Mesothelial cell of epicardium (in vitro differentiated cells): ENCODE data around the gene PLAGL2. TPM values are rescaled to one million over a fixed set of nuclear protein-coding genes. Genes with fewer than 3 reads are reported as not detected.
"Not testable (repeated sequence)": the region's sequence is repeated elsewhere in the genome, so short reads cannot be mapped to it uniquely, and the experiment has no call there.

ENCODE experiments used
- DNase-seq, 2 experiments: peaks; one replicate each; pipeline ENCODE4 v3.0.0; 2021; ENCODE audit warnings: low spot score in 2 of 2; ENCODE audit not compliant: unreplicated experiment in 2 of 2
- H3K27ac Mint-ChIP-seq: 2 replicates; pipeline ENCODE4 v1.8.0; 2021; ENCODE audit warnings: mixed read lengths
- H3K27me3 Mint-ChIP-seq: 2 replicates; pipeline ENCODE4 v1.8.0; 2021; ENCODE audit warnings: low read depth, mixed read lengths
- H3K36me3 Mint-ChIP-seq: 2 replicates; pipeline ENCODE4 v1.8.0; 2021; ENCODE audit warnings: mixed read lengths
- H3K4me1 Mint-ChIP-seq: 2 replicates; pipeline ENCODE4 v1.8.0; 2021; ENCODE audit warnings: mixed read lengths
- H3K4me3 Mint-ChIP-seq: 2 replicates; pipeline ENCODE4 v1.8.0; 2021; ENCODE audit warnings: mild to moderate bottlenecking, moderate library complexity, mixed read lengths
- H3K9me3 Mint-ChIP-seq: 2 replicates; pipeline ENCODE4 v1.8.0; 2021; ENCODE audit warnings: mixed read lengths
- CTCF ChIP-seq: fragments of 200-600 bp; sonication (generic); IDR thresholded peaks from one replicate; pipeline ENCODE4 v1.5.0; 2021; ENCODE audit warnings: antibody characterized with exemption; ENCODE audit not compliant: unreplicated experiment
- total RNA-seq: library from RNA; stranded (reverse); gene quantifications from 3 replicates; pipeline ENCODE4 v1.2.1, GENCODE V29; 2021

PLAGL2 gene
- total RNA-seq, 1 donor from 2014 or later = 37.8 TPM

DNA sequence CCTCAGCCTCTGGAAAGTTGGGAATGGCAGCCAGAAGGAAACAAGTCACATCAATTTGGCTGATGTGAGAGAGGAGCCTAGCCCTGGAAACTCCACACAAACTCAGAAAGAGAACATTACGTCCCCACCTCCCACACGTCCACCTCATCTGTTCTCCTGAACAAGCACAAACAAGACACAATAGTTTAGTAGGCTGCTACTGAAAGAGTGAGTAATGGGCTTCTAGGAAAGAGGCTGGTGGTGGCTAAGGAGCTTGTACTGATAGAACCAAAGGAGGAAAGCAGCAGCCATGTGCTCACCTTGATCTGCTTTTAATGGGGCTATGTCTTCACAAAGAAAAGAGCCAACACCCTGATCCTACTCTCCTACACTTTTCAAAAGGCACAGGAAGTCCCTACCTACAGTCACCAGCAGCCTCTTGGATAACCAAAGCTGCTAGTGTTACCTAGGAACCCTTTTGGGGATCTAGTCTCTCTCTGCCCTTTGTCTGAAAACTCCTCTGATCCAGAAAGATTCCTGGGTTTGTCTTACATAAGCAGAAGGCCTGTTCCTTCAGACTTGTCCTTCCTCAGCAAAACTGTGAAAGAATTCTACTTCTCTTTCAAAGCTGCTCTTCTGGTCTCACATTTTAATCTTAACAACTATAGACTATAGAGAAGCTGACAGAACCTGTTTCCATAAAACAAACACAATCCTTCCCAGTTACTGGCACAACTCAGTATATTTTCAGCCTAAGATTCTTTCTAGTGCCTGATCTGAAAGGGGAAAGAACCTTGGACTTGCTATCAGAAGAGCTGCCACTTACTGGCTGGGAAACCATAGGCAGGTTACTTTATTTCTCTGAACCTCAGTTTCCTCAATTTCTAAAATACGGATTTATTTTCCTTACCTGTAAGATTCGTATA lies 3.1 kb downstream of the PLAGL2 start:
- Mint-ChIP-seq H3K9me3 (no peaks in the 10 kb centered on the region), H3K4me3 (peak overlapping the region; percentile 18), H3K27ac (peak overlapping the region; percentile 91), H3K36me3 (peaks cover 10% of the 10 kb centered on the region), H3K27me3 (no peaks in the 10 kb centered on the region), H3K4me1 (peaks cover 58% of the 10 kb centered on the region)
- no peak for DNase-seq
- no peak for TF ChIP-seq CTCF

- peaks cover 10% of the 10 kb centered on the region for H3K36me3 Mint-ChIP-seq
- no peak for TF ChIP-seq CTCF
- no peaks in the 10 kb centered on the region for H3K27me3 Mint-ChIP-seq
- no peak for DNase-seq
- H3K4me3 Mint-ChIP-seq = peak overlapping the region; percentile 18
- peaks cover 51% of the 10 kb centered on the region for H3K4me1 Mint-ChIP-seq
- H3K27ac Mint-ChIP-seq = peak overlapping the region; percentile 91
- H3K9me3 Mint-ChIP-seq = no peaks in the 10 kb centered on the region
Measured at GRCh38 chr20:32203356-32204204, 4.0 kb downstream of the PLAGL2 start.

GRCh38 chr20:32201977-32202363 lies 5.6 kb downstream of the PLAGL2 start:
- TF ChIP-seq CTCF = no peak
- no peak for DNase-seq
- Mint-ChIP-seq H3K27ac (peak overlapping the region; percentile 57), H3K4me3 (no peak overlapping the region), H3K9me3 (no peaks in the 10 kb centered on the region), H3K27me3 (no peaks in the 10 kb centered on the region), H3K36me3 (peaks cover 16% of the 10 kb centered on the region), H3K4me1 (peaks cover 44% of the 10 kb centered on the region)

GRCh38 chr20:32201296-32201976 lies 6.1 kb downstream of the PLAGL2 start:
- Mint-ChIP-seq H3K4me3 (no peak overlapping the region), H3K4me1 (peaks cover 39% of the 10 kb centered on the region), H3K9me3 (no peaks in the 10 kb centered on the region), H3K27ac (no peak overlapping the region), H3K27me3 (no peaks in the 10 kb centered on the region), H3K36me3 (peaks cover 16% of the 10 kb centered on the region)
- TF ChIP-seq CTCF = no peak
- no peak for DNase-seq

- Mint-ChIP-seq H3K36me3 (peaks cover 27% of the 10 kb centered on the region), H3K27ac (no peak overlapping the region), H3K4me1 (peaks cover 15% of the 10 kb centered on the region), H3K9me3 (no peaks in the 10 kb centered on the region), H3K4me3 (no peak overlapping the region), H3K27me3 (no peaks in the 10 kb centered on the region)
- no peak for DNase-seq
- no peak for TF ChIP-seq CTCF
Measured at GRCh38 chr20:32199006-32199405, 8.5 kb downstream of the PLAGL2 start.

DNA sequence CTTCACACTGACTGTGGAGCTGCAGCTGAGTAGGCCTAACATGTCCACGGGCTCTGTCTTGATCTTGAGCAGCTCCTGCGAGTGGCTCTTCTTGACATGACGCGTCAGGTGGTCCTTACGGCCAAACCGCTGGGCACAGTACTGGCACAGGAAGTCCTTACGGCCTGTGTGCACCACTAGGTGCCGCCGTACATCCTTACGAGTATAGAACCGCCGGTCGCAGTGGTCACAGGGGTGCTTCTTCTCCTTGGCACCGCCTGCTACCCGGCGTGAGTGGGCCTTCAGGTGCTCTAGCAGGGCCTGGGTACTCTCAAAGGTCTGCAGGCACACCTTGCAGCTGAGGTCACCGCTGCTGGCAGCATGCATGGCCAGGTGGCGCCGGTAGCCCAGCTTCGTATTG lies 10.4 kb downstream of the PLAGL2 start:
- not testable (repeated sequence) for H3K9me3 Mint-ChIP-seq, H3K27me3 Mint-ChIP-seq, H3K4me1 Mint-ChIP-seq, H3K27ac Mint-ChIP-seq, DNase-seq, H3K4me3 Mint-ChIP-seq
- peaks cover 30% of the 10 kb centered on the region for H3K36me3 Mint-ChIP-seq

- not testable (repeated sequence) for H3K9me3 Mint-ChIP-seq, H3K4me1 Mint-ChIP-seq, DNase-seq, H3K27ac Mint-ChIP-seq, H3K4me3 Mint-ChIP-seq, H3K27me3 Mint-ChIP-seq
- peaks cover 30% of the 10 kb centered on the region for H3K36me3 Mint-ChIP-seq
Measured at GRCh38 chr20:32196613-32197012, 10.9 kb downstream of the PLAGL2 start.
